Stimulated activated CD8-positive, alpha-beta memory T cell treated with anti-CD3 and anti-CD28 coated beads, Interleukin-2, amount 100 ng/mL, for 48 hours (primary cell): ENCODE measurements around the gene ARHGEF11.

Experiments
- DNase-seq, 2 donors: peaks; one replicate each; pipeline ENCODE4 v3.0.0-alpha.2; 2020; ENCODE audit warnings: low read depth in 2 of 2

ARHGEF11 gene

DNA sequence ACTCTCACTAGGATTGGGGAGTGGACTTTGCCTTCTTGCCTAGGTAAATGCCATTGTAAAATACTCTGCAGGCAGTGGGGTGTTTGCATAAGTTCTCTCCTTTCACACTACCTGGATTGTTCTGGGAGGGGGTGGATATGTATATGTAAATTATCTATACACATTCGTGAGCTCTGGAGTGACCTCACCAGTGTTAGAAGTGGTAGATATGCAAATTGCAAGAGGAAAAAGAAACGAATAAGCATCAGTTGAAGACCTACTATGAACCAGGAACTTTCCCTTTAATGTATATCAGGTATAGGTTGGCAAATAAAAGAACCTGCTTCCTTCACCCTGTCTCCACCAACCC is 1.5 kb upstream of the ARHGEF11 start:
- no peak for DNase-seq

- no peak for DNase-seq
Observed at GRCh38 chr1:157044326-157044725, 1.2 kb downstream of the ARHGEF11 start.

GRCh38 chr1:157043685-157044084 is 1.9 kb downstream of the ARHGEF11 start:
- DNase-seq = no peak

- DNase-seq = no peak
Observed at GRCh38 chr1:157042846-157043245, 2.7 kb downstream of the ARHGEF11 start.

GRCh38 chr1:157040802-157041201 is 4.7 kb downstream of the ARHGEF11 start:
- no peak for DNase-seq

- DNase-seq = no peak
Observed at GRCh38 chr1:157035121-157035520, 10.4 kb downstream of the ARHGEF11 start.

GRCh38 chr1:157034137-157034800 is 11.3 kb downstream of the ARHGEF11 start:
- no peak for DNase-seq

GRCh38 chr1:157033357-157033876 is 12.1 kb downstream of the ARHGEF11 start:
- no peak for DNase-seq

- no peak for DNase-seq
Observed at GRCh38 chr1:157032303-157032702, 13.2 kb downstream of the ARHGEF11 start.

- no peak for DNase-seq
Observed at GRCh38 chr1:157030728-157031127, 14.8 kb downstream of the ARHGEF11 start.

- no peak for DNase-seq
Observed at GRCh38 chr1:157028674-157029073, 16.9 kb downstream of the ARHGEF11 start.

- DNase-seq = no peak
Observed at GRCh38 chr1:157025856-157026255, 19.7 kb downstream of the ARHGEF11 start.

- no peak for DNase-seq
Observed at GRCh38 chr1:157025385-157025784, 20.2 kb downstream of the ARHGEF11 start.

DNA sequence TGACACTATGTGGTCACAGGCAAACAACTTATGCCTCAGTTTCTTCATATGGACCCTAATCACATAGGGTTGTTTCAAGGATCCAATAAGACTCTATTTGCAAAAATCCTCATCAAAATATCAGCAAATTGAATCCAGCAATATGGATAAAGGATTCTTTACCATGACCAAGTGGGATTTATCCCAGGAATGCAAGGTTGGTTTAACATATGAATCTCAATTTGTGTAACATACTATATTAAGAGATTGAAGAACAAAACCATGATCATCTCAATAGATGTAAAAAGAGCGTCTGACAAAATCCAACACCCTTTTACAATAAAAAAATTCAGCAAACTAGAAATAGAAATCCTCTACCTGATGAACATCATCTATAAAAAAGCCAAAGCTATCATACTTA is 23.9 kb downstream of the ARHGEF11 start:
- DNase-seq = no peak

GRCh38 chr1:157019457-157019856 is 26.1 kb downstream of the ARHGEF11 start:
- DNase-seq = no peak

- DNase-seq = no peak
Observed at GRCh38 chr1:157011845-157012244, 33.7 kb downstream of the ARHGEF11 start.

DNA sequence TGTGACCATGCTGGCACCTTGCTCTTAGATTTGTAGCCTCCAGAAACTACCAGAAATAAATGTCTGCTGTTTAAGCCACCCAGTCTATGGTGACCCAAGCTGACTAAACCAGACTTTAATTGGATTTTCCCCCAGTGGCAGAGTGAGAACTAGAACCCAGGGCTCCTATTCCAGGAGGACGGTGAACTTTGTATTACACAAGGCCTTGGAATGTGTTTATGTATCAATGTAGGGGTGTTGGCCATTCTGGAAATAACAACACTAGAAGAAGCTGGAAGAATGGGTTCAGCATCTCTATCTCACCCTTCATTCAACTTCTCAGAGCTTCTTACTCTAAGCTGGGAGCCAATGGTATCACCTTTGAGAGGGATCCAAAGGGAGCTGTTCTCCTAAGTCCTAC is 37.0 kb downstream of the ARHGEF11 start:
- no peak for DNase-seq

- DNase-seq = no peak
Observed at GRCh38 chr1:157007306-157007705, 38.2 kb downstream of the ARHGEF11 start.

DNA sequence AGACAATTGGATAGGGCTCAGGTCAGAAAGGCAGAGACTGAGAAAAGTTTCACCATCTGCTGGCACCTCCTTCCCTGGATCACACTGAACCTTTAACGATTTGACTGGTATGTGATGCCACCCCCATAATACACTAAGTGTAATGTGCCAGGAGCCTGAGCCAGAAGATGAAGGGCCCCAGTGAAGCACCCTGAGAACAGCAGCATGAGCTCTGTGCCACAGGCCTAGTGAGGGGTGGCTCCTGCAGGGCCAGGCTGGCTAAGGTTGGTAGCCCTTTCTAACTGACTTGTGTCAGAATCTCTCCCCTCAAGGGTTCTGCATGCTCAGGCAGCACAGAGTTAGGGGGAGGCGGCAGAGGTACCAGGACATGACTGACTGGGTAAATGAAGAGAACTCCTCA is 38.9 kb downstream of the ARHGEF11 start:
- no peak for DNase-seq

GRCh38 chr1:157005965-157006364 is 39.6 kb downstream of the ARHGEF11 start:
- no peak for DNase-seq

- no peak for DNase-seq
Observed at GRCh38 chr1:157004806-157005205, 40.7 kb downstream of the ARHGEF11 start.

GRCh38 chr1:157004327-157004726 is 41.2 kb downstream of the ARHGEF11 start:
- DNase-seq = no peak

- DNase-seq = no peak
Observed at GRCh38 chr1:157001304-157001703, 44.2 kb downstream of the ARHGEF11 start.

DNA sequence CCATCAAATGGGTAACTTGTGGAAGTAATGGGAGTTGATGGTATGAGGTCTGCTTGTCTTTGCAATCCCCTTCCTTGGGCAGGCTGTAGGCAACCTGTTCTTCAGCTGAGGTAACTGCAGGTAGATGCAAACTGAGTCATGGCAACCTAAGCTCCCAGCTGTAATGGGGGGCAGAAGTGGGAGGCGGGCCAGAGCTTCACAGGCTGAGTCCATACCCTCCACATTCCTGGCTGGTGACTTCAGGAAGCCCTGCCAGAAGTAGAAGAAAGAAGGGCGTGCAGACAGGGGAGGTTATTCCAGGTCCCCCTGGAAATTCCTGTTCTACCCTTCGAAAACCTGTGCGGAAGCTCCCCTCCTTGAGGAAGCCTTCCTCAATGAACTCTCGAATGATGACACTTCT is 44.9 kb downstream of the ARHGEF11 start:
- no peak for DNase-seq
